ENCODE measurements around the gene NEDD9. TPM values are rescaled to one million over a fixed set of nuclear protein-coding genes. Genes with fewer than 3 reads are reported as not detected.

Gene NEDD9
- total and polyA plus RNA-seq, 10 of the 15 experiments (the other 5 are each of a cell fraction or from before 2014, with no cell fraction given), result 4.9 to 92.6 (median 14.6) TPM

GRCh38 chr6:11275598-11275997, 43.1 kb upstream of the NEDD9 start (continued):
- TF ChIP-seq RB1 (IDR thresholded peaks at IDR 0.05; ENCODE audit: borderline replicate concordance) (no peak), CUX1 (IDR thresholded peaks at IDR 0.05; ENCODE audit: insufficient replicate concordance, low read depth, low read length) (no peak), CEBPB (IDR thresholded peaks at IDR 0.05; ENCODE audit: borderline replicate concordance in 1 of 2, low read depth in 2 of 2, low read length in 2 of 2) (no peak), TCF7 (IDR thresholded peaks at IDR 0.05; ENCODE audit: borderline replicate concordance) (no peak; the same call in 1 of the 2 replicates), IKZF1 (conservative IDR thresholded peaks at IDR 0.05) (peak; percentile 92), SPI1 (IDR thresholded peaks at IDR 0.05; ENCODE audit: borderline replicate concordance, insufficient read depth, low read depth, low read length) (peak; percentile 52; the same call in 1 of the 2 replicates), ATF7 (IDR thresholded peaks at IDR 0.05; ENCODE audit: low read depth) (peak; percentile 78; the same call in 1 of the 2 replicates), ZSCAN29 (IDR thresholded peaks at IDR 0.05) (no peak), ZNF274 (IDR thresholded peaks at IDR 0.05; ENCODE audit: insufficient read depth, insufficient read length) (no peak), PBX3 (IDR thresholded peaks at IDR 0.05; ENCODE audit: insufficient replicate concordance, low read depth, low read length) (peak; percentile 64), KAT2A (conservative IDR thresholded peaks at IDR 0.05; ENCODE audit: control insufficient read depth, low read depth, low read length) (no peak), SREBF1 (IDR thresholded peaks at IDR 0.05; ENCODE audit: low read length) (no peak), DPF2 (IDR thresholded peaks at IDR 0.05) (peak; percentile 78), USF1 (IDR thresholded peaks at IDR 0.05; ENCODE audit: borderline replicate concordance, extremely low read length, insufficient read depth, low read depth, low read length) (no peak), PML (IDR thresholded peaks at IDR 0.05; ENCODE audit: low read length) (no peak), KLF5 (IDR thresholded peaks at IDR 0.05; ENCODE audit: partially characterized antibody) (no peak), POLR2AphosphoS5 (IDR thresholded peaks at IDR 0.05; ENCODE audit: low read length) (0 out of 2 replicates have a peak, but pooled peaks have one; percentile 27), POU2F2 (IDR thresholded peaks at IDR 0.05; ENCODE audit: borderline replicate concordance, low read depth, low read length) (0 out of 3 replicates have a peak, but pooled peaks have one; percentile 65), ZNF384 (IDR thresholded peaks at IDR 0.05; ENCODE audit: borderline replicate concordance, low read depth, low read length) (peak; percentile 92), SRF (IDR thresholded peaks at IDR 0.05; ENCODE audit: low read depth in 2 of 2, low read length in 2 of 2) (no peak), MLLT1 (IDR thresholded peaks at IDR 0.05) (0 out of 2 replicates have a peak, but pooled peaks have one; percentile 58), ETV6 (conservative IDR thresholded peaks at IDR 0.05 in 1 of 2, IDR thresholded peaks at IDR 0.05 in 1 of 2; ENCODE audit: borderline replicate concordance in 1 of 2, low read depth in 1 of 2) (peak in 1 of 2 experiments; percentile 86; a peak in 2 of 4 replicates)

All from GM12878 (cell line).